NB4 (cell line): ENCODE measurements around the gene TRPV6.

Experiments
- DNase-seq: peaks from one replicate; pipeline ENCODE4 v3.0.0; 2010; ENCODE audit warnings: low read depth
- H3K4me3 ChIP-seq: one replicate; pipeline ENCODE4 v1.5.1; 2011; ENCODE audit warnings: mild to moderate bottlenecking, low read depth, low read length, moderate library complexity
- MYC ChIP-seq: IDR thresholded peaks from 2 replicates; pipeline ENCODE4 v1.6.1; 2011; ENCODE audit warnings: low read depth, low read length
- POLR2A ChIP-seq: IDR thresholded peaks from 2 replicates; pipeline ENCODE4 v1.6.1; 2011; ENCODE audit warnings: mild to moderate bottlenecking; ENCODE audit not compliant: insufficient read length; ENCODE audit errors: extremely low read depth
- TF ChIP-seq, protein P1 (sequence below): IDR thresholded peaks from 2 replicates; pipeline ENCODE4 v1.6.1; 2011; ENCODE audit warnings: low read depth, low read length
- TF ChIP-seq, protein P2 (sequence below): IDR thresholded peaks from one replicate; pipeline ENCODE4 v1.5.1; 2012; ENCODE audit warnings: low read depth, low read length

TRPV6 gene

GRCh38 chr7:142891490-142892082, 6.0 kb upstream of the TRPV6 start:
- DNase-seq: no peak
- no peak for TF ChIP-seq POLR2A
- TF ChIP-seq, protein P1, sequence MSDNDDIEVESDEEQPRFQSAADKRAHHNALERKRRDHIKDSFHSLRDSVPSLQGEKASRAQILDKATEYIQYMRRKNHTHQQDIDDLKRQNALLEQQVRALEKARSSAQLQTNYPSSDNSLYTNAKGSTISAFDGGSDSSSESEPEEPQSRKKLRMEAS: no peak
- TF ChIP-seq, protein P2, sequence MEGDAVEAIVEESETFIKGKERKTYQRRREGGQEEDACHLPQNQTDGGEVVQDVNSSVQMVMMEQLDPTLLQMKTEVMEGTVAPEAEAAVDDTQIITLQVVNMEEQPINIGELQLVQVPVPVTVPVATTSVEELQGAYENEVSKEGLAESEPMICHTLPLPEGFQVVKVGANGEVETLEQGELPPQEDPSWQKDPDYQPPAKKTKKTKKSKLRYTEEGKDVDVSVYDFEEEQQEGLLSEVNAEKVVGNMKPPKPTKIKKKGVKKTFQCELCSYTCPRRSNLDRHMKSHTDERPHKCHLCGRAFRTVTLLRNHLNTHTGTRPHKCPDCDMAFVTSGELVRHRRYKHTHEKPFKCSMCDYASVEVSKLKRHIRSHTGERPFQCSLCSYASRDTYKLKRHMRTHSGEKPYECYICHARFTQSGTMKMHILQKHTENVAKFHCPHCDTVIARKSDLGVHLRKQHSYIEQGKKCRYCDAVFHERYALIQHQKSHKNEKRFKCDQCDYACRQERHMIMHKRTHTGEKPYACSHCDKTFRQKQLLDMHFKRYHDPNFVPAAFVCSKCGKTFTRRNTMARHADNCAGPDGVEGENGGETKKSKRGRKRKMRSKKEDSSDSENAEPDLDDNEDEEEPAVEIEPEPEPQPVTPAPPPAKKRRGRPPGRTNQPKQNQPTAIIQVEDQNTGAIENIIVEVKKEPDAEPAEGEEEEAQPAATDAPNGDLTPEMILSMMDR: no peak
- no peak for TF ChIP-seq MYC
- no peak overlapping the region for H3K4me3 ChIP-seq

- H3K4me3 ChIP-seq: no peak overlapping the region
- DNase-seq: no peak
- no peak for TF ChIP-seq POLR2A
- TF ChIP-seq, protein P2: no peak
- no peak for TF ChIP-seq MYC
- TF ChIP-seq, protein P1: no peak
Measured at GRCh38 chr7:142890874-142891485, 5.4 kb upstream of the TRPV6 start.

- DNase-seq: no peak
- TF ChIP-seq POLR2A (no peak), MYC (no peak)
- TF ChIP-seq, protein P2: no peak
- TF ChIP-seq, protein P1: no peak
- no peak overlapping the region for H3K4me3 ChIP-seq
Measured at GRCh38 chr7:142889816-142890215, 4.3 kb upstream of the TRPV6 start.

- DNase-seq: no peak
- no peak overlapping the region for H3K4me3 ChIP-seq
- TF ChIP-seq, protein P1: no peak
- TF ChIP-seq, protein P2: no peak
- TF ChIP-seq MYC: no peak
- TF ChIP-seq POLR2A: no peak
Measured at GRCh38 chr7:142887282-142888015, 1.9 kb upstream of the TRPV6 start.

DNA sequence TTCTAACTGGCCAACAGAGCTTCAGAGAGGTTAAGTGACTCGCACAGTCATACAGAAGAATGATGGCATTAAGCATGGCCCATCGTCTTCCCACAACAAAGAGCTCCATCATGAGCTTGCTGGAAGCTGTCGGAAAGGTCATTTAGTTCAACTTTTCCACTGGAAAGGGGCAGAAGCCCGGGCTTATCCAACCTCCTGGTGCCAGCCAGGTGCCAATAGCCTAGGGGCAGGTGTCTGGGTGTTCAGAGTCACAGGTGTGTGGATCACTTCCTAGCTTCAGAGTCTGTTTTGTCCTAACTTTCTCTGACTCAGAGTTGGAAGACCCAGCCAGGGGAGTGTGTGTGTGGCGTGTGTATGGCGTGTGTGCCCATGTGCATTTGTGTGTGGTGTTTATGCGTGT, 1.3 kb upstream of the TRPV6 start:
- no peak overlapping the region for H3K4me3 ChIP-seq
- no peak for DNase-seq
- no peak for TF ChIP-seq POLR2A
- TF ChIP-seq, protein P2: no peak
- no peak for TF ChIP-seq MYC
- TF ChIP-seq, protein P1: no peak
